Astrocyte (in vitro differentiated cells and primary cell): Measurements from ENCODE around the gene BTBD8.

Experiments used
- CTCF ChIP-seq: IDR thresholded peaks from 2 replicates; pipeline ENCODE4 v1.5.1; 2011; ENCODE audit warnings: low read depth, mild to moderate bottlenecking, inconsistent platforms, low read length, moderate library complexity; ENCODE audit not compliant: insufficient read depth
- EZH2 ChIP-seq: IDR thresholded peaks from 2 replicates; pipeline ENCODE4 v1.6.1; 2012; ENCODE audit warnings: mild to moderate bottlenecking, low read length, inconsistent platforms; ENCODE audit not compliant: insufficient read depth

GRCh38 chr1:92087542-92087941 lies 7.4 kb downstream of the BTBD8 start:
- no peak for TF ChIP-seq CTCF
- TF ChIP-seq EZH2, result no peak
